Suprapubic skin (tissue), 3 donors: Measurements from ENCODE around the gene IMPA2.

ENCODE experiments used
- CTCF ChIP-seq, 2 donors: fragments of 200-600 bp in 1 of 2; fragments of 450-650 bp in 1 of 2; sonication (generic) in 1 of 2; IDR thresholded peaks; one replicate each; pipeline ENCODE4 v1.5.1; 2016 to 2019; ENCODE audit warnings: antibody characterized with exemption in 2 of 2, mild to moderate bottlenecking in 1 of 2, moderate library complexity in 1 of 2
- POLR2AphosphoS5 ChIP-seq, 3 donors: sonication (generic); formaldehyde crosslinking; IDR thresholded peaks; one replicate each; pipeline ENCODE4 v1.6.1; 2017; ENCODE audit warnings: antibody characterized with exemption in 3 of 3

- TF ChIP-seq CTCF (IDR thresholded peaks at IDR 0.05) = no peak
- TF ChIP-seq POLR2AphosphoS5 (IDR thresholded peaks at IDR 0.05) = no peak
Measured at GRCh38 chr18:12030670-12031069, 49.4 kb downstream of the IMPA2 start.
